ENCODE data around the gene BHLHE23.
"Not testable (repeated sequence)": the region's sequence is repeated elsewhere in the genome, so short reads cannot be mapped to it uniquely, and the experiment has no call there.

The BHLHE23 gene

GRCh38 chr20:63043348-63044203, 36.8 kb upstream of the BHLHE23 start:
- DNase-seq (ENCODE audit: low read depth in 2 of 2): no peak
- TF ChIP-seq CTCF (IDR thresholded peaks at IDR 0.05; ENCODE audit: low read depth, low read length): no peak
- no peak overlapping the region for H3K4me3 ChIP-seq (replicated peaks in 1 of 2; ENCODE audit: low read depth in 2 of 2, low read length in 2 of 2)

- TF ChIP-seq CTCF (IDR thresholded peaks at IDR 0.05; ENCODE audit: low read depth, low read length): no peak
- no peak for DNase-seq (ENCODE audit: low read depth in 2 of 2)
- H3K4me3 ChIP-seq (replicated peaks in 1 of 2; ENCODE audit: low read depth in 2 of 2, low read length in 2 of 2): no peak overlapping the region
These were observed 35.8 kb upstream of the BHLHE23 start for GRCh38 chr20:63042448-63043071.

GRCh38 chr20:63041776-63042175, 35.0 kb upstream of the BHLHE23 start:
- DNase-seq (ENCODE audit: low read depth in 2 of 2): no peak
- TF ChIP-seq CTCF (IDR thresholded peaks at IDR 0.05; ENCODE audit: low read depth, low read length): no peak
- H3K4me3 ChIP-seq (replicated peaks in 1 of 2; ENCODE audit: low read depth in 2 of 2, low read length in 2 of 2): no peak overlapping the region

- TF ChIP-seq CTCF (IDR thresholded peaks at IDR 0.05; ENCODE audit: low read depth, low read length): no peak
These were observed 31.0 kb upstream of the BHLHE23 start for GRCh38 chr20:63037669-63038268.

GRCh38 chr20:63036291-63036690, 29.5 kb upstream of the BHLHE23 start:
- no peak for DNase-seq (ENCODE audit: low read depth in 2 of 2)
- H3K4me3 ChIP-seq (replicated peaks in 1 of 2; ENCODE audit: low read depth in 2 of 2, low read length in 2 of 2): no peak overlapping the region
- no peak for TF ChIP-seq CTCF (IDR thresholded peaks at IDR 0.05; ENCODE audit: low read depth, low read length)

More at GRCh38 chr20:63037669-63038268, 31.0 kb upstream of the BHLHE23 start:
- no peak for DNase-seq (ENCODE audit: low read depth in 2 of 2)
- no peak overlapping the region for H3K4me3 ChIP-seq (replicated peaks in 1 of 2; ENCODE audit: low read depth in 2 of 2, low read length in 2 of 2)

- no peak for TF ChIP-seq CTCF (IDR thresholded peaks at IDR 0.05; ENCODE audit: low read depth, low read length)
- no peak overlapping the region for H3K4me3 ChIP-seq (replicated peaks in 1 of 2; ENCODE audit: low read depth in 2 of 2, low read length in 2 of 2)
- DNase-seq (ENCODE audit: low read depth in 2 of 2): no peak
These were observed 28.9 kb upstream of the BHLHE23 start for GRCh38 chr20:63035603-63036185.

GRCh38 chr20:63034710-63035602, 28.2 kb upstream of the BHLHE23 start:
- H3K4me3 ChIP-seq (replicated peaks in 1 of 2; ENCODE audit: low read depth in 2 of 2, low read length in 2 of 2); DNase-seq (ENCODE audit: low read depth in 2 of 2): not testable (repeated sequence)
